Activated CD4-positive, alpha-beta T cell treated with anti-CD3 and anti-CD28 coated beads, Interleukin-2, amount 50 U/mL, for 24 hours (primary cell): ENCODE measurements around the gene SRP68.
"Not testable (repeated sequence)": the region's sequence is repeated elsewhere in the genome, so short reads cannot be mapped to it uniquely, and the experiment has no call there.

Source experiments
- DNase-seq, 2 donors: peaks; one replicate each; pipeline ENCODE4 v3.0.0-alpha.2; 2020; ENCODE audit warnings: low read depth in 1 of 2, low spot score in 1 of 2

SRP68 gene

GRCh38 chr17:76046064-76046463, 26.3 kb downstream of the SRP68 start:
- no peak for DNase-seq

- not testable (repeated sequence) for DNase-seq
These were observed 27.8 kb downstream of the SRP68 start for GRCh38 chr17:76044475-76045007.

DNA sequence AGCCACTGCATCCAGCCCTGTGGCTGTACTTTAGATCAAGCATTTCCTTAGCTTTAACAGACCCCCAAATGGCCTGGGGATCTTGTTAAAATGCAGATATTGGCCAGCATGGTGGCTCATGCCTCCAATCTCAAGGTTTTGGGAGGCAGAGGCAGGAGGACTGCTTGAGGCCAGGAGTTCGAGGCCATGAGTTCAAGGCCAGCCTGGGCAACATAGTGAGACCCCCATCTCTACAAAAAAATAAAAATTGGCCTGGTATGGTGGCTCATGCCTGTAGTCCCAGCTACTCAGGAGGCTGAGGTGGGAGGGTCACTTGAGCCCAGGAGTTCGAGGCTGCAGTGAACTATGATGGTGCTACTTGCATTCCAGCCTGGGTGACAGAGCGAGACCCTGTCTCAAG, 29.4 kb downstream of the SRP68 start:
- not testable (repeated sequence) for DNase-seq

DNA sequence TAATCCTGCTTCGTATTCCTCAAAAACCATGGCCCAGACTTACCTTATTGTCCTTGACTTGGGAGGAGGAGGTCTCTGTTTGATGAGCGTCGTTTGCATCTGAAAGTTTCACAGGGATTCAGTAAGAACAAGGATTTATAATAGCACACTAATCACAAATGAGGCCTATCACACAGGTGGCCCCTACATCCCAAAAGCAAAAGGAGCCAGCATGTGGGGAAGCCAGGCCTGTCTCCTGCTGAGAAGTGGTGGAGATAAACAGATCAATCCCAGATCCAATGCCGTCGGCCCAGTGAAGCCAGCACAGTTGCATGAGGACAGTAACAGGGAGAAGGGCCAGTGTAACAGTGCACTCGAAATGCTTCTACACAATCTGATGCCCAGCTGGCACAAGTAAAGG, 31.9 kb downstream of the SRP68 start:
- DNase-seq: no peak

GRCh38 chr17:76039121-76039520, 33.2 kb downstream of the SRP68 start:
- DNase-seq: no peak

DNA sequence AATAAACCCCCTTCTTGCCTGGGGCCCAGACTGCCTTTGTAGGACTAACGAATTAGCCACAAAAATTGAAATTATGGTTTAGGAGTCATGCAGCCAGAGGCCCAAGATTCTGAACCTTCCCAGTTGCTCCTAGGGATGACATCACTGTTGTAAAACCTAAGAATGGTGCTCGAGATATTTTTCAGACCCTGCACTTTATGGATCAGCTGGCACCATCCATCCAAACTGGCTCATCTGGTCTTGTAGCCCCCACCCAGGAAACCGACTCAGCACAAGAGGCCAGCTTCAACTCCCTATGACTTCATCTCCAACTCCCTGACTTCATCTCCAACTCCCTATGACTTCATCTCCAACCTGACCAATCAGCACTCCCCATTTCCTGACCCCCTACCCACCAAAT, 34.3 kb downstream of the SRP68 start:
- no peak for DNase-seq

DNA sequence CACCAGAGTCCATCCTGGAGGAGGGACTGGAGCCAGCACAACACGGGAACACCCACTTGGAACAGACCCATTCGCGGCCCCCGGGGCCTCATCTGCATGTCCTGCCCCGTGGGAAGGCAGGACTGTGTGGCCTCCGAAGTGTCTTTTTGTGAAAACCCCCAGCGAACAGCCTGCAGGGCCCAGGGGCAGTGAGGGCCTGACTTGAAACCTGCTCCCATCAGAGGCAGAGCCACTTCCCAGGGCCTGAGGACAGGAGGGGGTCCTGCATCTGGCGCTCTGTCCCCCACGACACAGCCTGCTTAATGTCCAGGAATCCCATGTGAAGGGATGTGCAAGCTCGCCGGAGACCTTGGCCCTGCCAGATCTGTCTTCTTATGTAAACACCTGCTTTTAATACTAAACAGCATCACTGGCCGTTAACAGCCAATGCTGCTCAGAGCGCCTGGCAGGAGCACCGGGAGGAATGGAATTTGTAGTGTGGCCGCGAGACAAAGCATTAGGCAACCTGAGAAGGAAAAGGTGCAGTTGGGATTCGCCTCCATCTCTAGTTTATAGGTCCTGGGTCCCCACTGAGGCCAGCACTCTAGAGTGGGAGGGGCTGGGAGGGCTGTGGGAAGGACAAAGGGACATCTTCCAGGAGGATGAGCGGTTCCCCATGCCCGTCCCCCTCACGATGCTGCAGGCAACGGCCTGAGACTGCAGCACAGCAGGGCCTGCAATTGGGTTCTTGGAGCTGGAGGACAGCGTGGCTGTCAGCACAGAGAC, 35.6 kb downstream of the SRP68 start:
- DNase-seq: no peak

DNA sequence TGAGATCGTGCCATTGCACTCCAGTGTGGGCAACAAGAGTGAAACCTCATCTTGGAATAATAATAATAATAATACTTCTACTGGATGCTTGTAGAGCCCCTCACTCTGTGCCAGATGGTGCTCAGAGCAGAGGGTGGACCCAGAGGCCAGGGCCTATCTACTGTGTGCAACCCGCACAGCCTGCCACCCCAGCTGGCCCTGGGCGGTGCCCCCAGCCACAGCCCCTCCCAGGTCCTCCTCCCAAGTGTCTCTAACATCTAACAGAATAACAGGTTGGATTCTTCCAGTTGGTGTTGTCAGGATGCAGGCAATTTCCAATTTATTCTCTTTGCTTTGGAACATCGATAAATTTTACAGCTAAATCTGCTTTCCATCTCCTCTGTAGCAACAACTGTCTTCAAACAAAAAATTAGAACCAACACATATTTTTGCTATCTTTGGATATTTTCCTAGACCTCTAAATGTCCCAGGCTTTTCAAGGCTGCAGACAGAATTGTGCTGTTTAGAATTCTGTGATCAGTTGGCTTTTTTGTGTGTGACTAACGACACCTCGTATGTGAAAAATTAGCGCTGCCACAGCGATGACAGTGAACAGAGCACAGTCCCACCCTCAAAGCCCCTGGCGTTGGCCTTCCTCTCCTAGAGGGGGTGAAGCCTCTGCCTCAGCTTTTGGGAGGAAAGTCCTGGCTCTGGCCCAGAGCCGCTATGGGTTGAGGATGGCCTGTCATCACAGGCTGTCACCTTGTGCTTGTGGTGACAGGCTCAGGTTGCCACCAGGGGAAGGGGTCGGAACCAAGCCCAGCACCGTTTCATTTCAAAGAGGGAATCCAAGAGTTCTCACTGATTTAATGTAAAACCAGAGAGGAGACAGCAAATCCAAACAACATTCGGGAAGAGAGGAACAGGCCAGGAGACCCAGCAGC, 37.6 kb downstream of the SRP68 start:
- DNase-seq: no peak

DNA sequence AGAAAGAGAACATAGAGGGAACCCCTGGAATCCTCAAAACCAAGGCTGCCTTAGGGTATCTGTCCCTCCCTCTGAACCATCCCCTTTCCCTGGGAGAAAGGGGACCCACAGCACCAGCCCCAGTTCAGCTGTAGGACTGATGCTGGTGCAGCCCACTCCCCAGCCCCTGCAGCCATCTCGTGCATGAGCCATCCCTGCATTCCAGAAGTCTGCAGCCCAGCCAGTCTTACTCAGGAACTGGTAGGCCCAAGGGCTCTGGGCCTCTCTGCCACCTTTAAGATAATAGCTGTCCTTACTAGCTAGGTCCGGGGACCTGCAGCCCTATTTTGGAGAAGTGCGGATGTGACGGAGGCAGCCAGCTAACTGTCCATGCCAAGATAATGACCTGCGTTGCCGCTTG, 39.2 kb downstream of the SRP68 start:
- DNase-seq: no peak

- DNase-seq: no peak
These were observed 39.6 kb downstream of the SRP68 start for GRCh38 chr17:76032780-76033108.

DNA sequence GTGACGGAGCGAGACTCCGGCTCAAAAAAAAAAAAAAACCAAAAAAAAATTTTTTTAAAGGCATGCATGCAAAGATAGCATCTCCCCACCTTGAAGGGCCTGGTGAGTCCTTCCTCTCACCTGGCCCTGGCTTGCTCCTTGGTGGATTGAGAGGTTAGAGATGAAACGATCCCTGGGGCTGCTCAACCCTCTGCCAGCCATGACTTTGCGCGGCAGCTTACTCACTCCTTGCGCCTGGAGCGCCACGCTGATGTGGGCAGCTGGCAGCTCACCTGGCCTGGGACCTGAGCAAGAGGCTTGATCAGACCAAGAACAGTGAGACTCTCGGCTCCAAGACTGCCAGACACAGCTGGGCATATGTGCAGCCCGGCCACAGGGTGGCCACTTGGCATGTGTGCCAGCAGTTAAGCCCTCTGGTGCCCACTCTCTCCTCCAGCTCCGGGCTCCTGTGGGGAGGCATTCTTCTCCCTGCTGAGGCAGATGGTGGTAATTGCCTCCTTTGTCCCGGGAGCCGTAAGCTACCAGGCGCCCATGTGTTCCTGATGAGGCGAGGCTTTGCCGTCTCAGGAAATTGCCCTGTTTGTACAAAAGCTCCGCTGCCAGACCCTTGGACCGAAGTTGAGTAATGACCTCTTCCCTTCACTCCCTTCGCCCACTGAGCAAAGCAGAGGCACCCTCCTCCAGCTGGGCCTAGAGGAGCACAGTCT, 40.1 kb downstream of the SRP68 start:
- no peak for DNase-seq

- no peak for DNase-seq
These were observed 45.0 kb downstream of the SRP68 start, which contains the start of gene EVPL for GRCh38 chr17:76027159-76027839. Gene EVPL (minus strand): TSS chr17:76027306. CDS start chr17:76027198, 108 bp downstream.

DNA sequence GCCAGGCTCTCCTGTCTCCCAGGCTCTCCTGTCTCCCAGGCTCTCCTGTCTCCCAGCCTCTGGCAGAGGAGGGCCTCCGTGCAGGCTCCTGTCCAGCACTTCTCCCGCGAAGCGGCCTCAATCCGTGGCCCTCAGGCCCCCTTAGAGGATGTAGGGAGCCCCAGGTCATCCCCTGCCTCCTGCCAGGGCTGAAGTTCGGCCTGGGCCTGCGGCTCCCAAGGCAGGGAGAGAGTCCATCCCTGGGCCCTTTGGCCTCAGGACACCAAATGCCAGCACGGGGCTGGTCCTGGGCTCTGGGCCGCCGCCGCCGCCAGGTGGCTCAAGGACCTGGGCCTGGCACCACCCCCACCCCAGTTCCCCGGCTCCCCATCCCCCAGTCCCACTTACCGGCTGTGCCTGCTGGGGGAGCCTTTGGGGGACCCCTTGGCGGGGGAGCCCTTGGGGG, 45.6 kb downstream of the SRP68 start:
- no peak for DNase-seq

- DNase-seq: no peak
These were observed 47.0 kb downstream of the SRP68 start for GRCh38 chr17:76025294-76025693.

DNA sequence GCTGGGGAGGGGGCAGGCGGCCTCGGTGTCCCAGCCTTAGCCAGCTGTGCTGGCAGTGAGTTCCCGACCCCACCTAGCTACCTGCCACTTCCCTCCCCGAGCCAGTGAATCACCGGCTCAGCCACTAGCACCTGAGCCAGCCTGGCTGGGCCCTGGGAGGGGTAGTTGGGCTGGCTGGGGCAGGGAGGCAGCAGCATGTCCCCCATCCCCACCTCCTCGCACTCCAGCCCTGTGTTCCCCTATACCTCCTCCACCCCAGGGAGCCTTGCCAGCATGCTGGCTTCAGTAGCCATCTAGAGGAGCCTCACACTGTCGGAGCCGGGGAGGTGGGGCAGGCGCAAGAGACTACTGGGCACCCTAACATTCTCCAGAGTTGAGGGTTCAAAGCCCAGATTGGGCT, 48.0 kb downstream of the SRP68 start:
- no peak for DNase-seq

DNA sequence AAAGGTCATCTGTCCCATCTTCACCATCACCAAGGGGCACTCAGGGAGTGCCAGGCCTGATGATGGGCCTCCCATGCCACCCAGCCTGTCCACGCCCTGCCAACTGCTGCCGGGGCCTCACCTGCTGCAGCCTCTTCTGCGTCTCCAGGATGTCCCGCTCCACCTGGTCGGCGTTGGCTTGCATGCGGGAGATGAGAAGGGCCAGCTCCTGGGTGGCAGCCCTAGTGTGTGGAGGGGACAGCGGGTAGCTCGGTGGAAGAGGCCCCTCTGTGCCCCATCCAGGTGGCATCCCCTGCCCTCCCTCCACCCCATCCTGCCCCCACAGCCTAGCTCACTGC, 48.4 kb downstream of the SRP68 start:
- no peak for DNase-seq

GRCh38 chr17:76022973-76023899, 49.1 kb downstream of the SRP68 start:
- DNase-seq: no peak

DNA sequence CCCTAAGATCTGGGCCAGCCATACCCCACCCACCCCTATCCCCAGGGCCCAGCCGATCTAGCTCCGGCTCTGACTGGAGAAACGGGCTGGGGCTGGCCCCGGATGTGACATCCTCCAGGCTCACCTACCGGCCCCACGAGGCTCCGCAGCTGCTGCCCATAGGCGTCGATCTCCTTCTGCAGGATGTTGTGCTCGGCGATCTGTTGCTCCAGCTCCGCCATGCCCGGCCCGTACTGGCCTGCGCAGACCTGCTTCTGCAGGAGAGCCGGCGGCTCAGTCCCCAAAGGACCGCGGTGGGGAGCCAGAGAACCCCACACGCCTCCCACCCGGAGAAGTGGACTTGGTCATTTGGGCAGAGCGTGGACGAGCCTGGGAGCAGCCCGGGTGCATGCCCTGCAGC, 50.0 kb downstream of the SRP68 start:
- no peak for DNase-seq

- DNase-seq: no peak
These were observed 52.4 kb downstream of the SRP68 start for GRCh38 chr17:76019833-76020467.
